ENCODE data around the gene MYO10.

MYO10 gene

GRCh38 chr5:16757146-16757545 lies 178.9 kb downstream of the MYO10 start:
- no peaks in the 10 kb centered on the region for H3K9me3 ChIP-seq (ENCODE audit: insufficient read depth, low read length)
- no peaks in the 10 kb centered on the region for H3K36me3 ChIP-seq (replicated peaks; ENCODE audit: low read depth, low read length)
- peaks cover 32% of the 10 kb centered on the region for H3K4me1 ChIP-seq (ENCODE audit: low read length)
- H3K27ac ChIP-seq (ENCODE audit: low read length), result peak overlapping the region; percentile 99
- H3K27me3 ChIP-seq (ENCODE audit: low read depth, low read length), result no peaks in the 10 kb centered on the region
- peak overlapping the region; percentile 52 for H3K4me2 ChIP-seq (ENCODE audit: low read length)
- H3K4me3 ChIP-seq (ENCODE audit: low read length), result no peak overlapping the region
- no peaks in the 10 kb centered on the region for H4K20me1 ChIP-seq (ENCODE audit: insufficient read depth, low read length)
- TF ChIP-seq CTCF (IDR thresholded peaks at IDR 0.05; ENCODE audit: low read depth, low read length), result no peak
- no peak for TF ChIP-seq EZH2phosphoT487 (IDR thresholded peaks at IDR 0.05; ENCODE audit: low read depth)
- H3K79me2 ChIP-seq (ENCODE audit: low read length), result no peaks in the 10 kb centered on the region
- peak overlapping the region; percentile 63; the same call in 1 of the 2 replicates for H3K9ac ChIP-seq (ENCODE audit: low read length)
- H2AFZ ChIP-seq (ENCODE audit: low read depth, low read length), result 0 out of 2 replicates have a peak overlapping the region, but pooled peaks have one; percentile 60

GRCh38 chr5:16756692-16757091 lies 179.4 kb downstream of the MYO10 start:
- Histone ChIP-seq H3K4me1 (ENCODE audit: low read length) (peaks cover 32% of the 10 kb centered on the region), H3K9ac (ENCODE audit: low read length) (no peak overlapping the region), H3K4me2 (ENCODE audit: low read length) (no peak overlapping the region), H3K27me3 (ENCODE audit: low read depth, low read length) (no peaks in the 10 kb centered on the region), H3K79me2 (ENCODE audit: low read length) (no peaks in the 10 kb centered on the region), H2AFZ (ENCODE audit: low read depth, low read length) (no peak overlapping the region), H3K36me3 (replicated peaks; ENCODE audit: low read depth, low read length) (no peaks in the 10 kb centered on the region), H4K20me1 (ENCODE audit: insufficient read depth, low read length) (no peaks in the 10 kb centered on the region), H3K27ac (ENCODE audit: low read length) (no peak overlapping the region), H3K9me3 (ENCODE audit: insufficient read depth, low read length) (no peaks in the 10 kb centered on the region), H3K4me3 (ENCODE audit: low read length) (no peak overlapping the region)
- TF ChIP-seq CTCF (IDR thresholded peaks at IDR 0.05; ENCODE audit: low read depth, low read length), result no peak
- TF ChIP-seq EZH2phosphoT487 (IDR thresholded peaks at IDR 0.05; ENCODE audit: low read depth), result no peak

- no peaks in the 10 kb centered on the region for H3K27me3 ChIP-seq (ENCODE audit: low read depth, low read length)
- peaks cover 32% of the 10 kb centered on the region for H3K4me1 ChIP-seq (ENCODE audit: low read length)
- H3K4me3 ChIP-seq (ENCODE audit: low read length), result no peak overlapping the region
- no peaks in the 10 kb centered on the region for H3K36me3 ChIP-seq (replicated peaks; ENCODE audit: low read depth, low read length)
- no peak overlapping the region for H3K9ac ChIP-seq (ENCODE audit: low read length)
- no peak overlapping the region for H3K27ac ChIP-seq (ENCODE audit: low read length)
- no peaks in the 10 kb centered on the region for H3K79me2 ChIP-seq (ENCODE audit: low read length)
- H3K9me3 ChIP-seq (ENCODE audit: insufficient read depth, low read length), result no peaks in the 10 kb centered on the region
- TF ChIP-seq CTCF (IDR thresholded peaks at IDR 0.05; ENCODE audit: low read depth, low read length) (no peak), EZH2phosphoT487 (IDR thresholded peaks at IDR 0.05; ENCODE audit: low read depth) (no peak)
- no peaks in the 10 kb centered on the region for H4K20me1 ChIP-seq (ENCODE audit: insufficient read depth, low read length)
- H3K4me2 ChIP-seq (ENCODE audit: low read length), result no peak overlapping the region
- H2AFZ ChIP-seq (ENCODE audit: low read depth, low read length), result no peak overlapping the region
Observed at GRCh38 chr5:16755641-16756040, 180.4 kb downstream of the MYO10 start.

GRCh38 chr5:16754601-16755000 lies 181.5 kb downstream of the MYO10 start:
- peaks cover 27% of the 10 kb centered on the region for H3K4me1 ChIP-seq (ENCODE audit: low read length)
- TF ChIP-seq CTCF (IDR thresholded peaks at IDR 0.05; ENCODE audit: low read depth, low read length), result no peak
- no peak for TF ChIP-seq EZH2phosphoT487 (IDR thresholded peaks at IDR 0.05; ENCODE audit: low read depth)
- H3K4me3 ChIP-seq (ENCODE audit: low read length), result no peak overlapping the region
- H4K20me1 ChIP-seq (ENCODE audit: insufficient read depth, low read length), result no peaks in the 10 kb centered on the region
- H3K27me3 ChIP-seq (ENCODE audit: low read depth, low read length), result no peaks in the 10 kb centered on the region
- no peak overlapping the region for H3K4me2 ChIP-seq (ENCODE audit: low read length)
- no peak overlapping the region for H2AFZ ChIP-seq (ENCODE audit: low read depth, low read length)
- no peaks in the 10 kb centered on the region for H3K36me3 ChIP-seq (replicated peaks; ENCODE audit: low read depth, low read length)
- no peak overlapping the region for H3K27ac ChIP-seq (ENCODE audit: low read length)
- no peaks in the 10 kb centered on the region for H3K79me2 ChIP-seq (ENCODE audit: low read length)
- H3K9ac ChIP-seq (ENCODE audit: low read length), result no peak overlapping the region
- no peaks in the 10 kb centered on the region for H3K9me3 ChIP-seq (ENCODE audit: insufficient read depth, low read length)

All from OCI-LY3 (cell line).